ENCODE data around the gene BTNL9.

- TF ChIP-seq, protein P1, sequence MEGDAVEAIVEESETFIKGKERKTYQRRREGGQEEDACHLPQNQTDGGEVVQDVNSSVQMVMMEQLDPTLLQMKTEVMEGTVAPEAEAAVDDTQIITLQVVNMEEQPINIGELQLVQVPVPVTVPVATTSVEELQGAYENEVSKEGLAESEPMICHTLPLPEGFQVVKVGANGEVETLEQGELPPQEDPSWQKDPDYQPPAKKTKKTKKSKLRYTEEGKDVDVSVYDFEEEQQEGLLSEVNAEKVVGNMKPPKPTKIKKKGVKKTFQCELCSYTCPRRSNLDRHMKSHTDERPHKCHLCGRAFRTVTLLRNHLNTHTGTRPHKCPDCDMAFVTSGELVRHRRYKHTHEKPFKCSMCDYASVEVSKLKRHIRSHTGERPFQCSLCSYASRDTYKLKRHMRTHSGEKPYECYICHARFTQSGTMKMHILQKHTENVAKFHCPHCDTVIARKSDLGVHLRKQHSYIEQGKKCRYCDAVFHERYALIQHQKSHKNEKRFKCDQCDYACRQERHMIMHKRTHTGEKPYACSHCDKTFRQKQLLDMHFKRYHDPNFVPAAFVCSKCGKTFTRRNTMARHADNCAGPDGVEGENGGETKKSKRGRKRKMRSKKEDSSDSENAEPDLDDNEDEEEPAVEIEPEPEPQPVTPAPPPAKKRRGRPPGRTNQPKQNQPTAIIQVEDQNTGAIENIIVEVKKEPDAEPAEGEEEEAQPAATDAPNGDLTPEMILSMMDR (conservative IDR thresholded peaks at IDR 0.05 in 1 of 2, IDR thresholded peaks at IDR 0.05 in 1 of 2; ENCODE audit: extremely low read depth in 1 of 2, insufficient read depth in 1 of 2, low read depth in 1 of 2, low read length in 2 of 2): no peak
- no peak for TF ChIP-seq EZH2 (IDR thresholded peaks at IDR 0.05; ENCODE audit: borderline replicate concordance, low read length)
Measured at GRCh38 chr5:181040631-181040945, 522 bp downstream of the BTNL9 start.
